Psoas muscle (tissue), 8 donors: ENCODE data around the gene MYO7A. TPM values are rescaled to one million over a fixed set of nuclear protein-coding genes. Genes with fewer than 3 reads are reported as not detected.

Experiments used
- ATAC-seq, 4 donors: fragments of 200-7000 bp; cut with Tn5 transposase; one replicate each; pipeline ENCODE4 v1.9.1; 2020; ENCODE audit warnings: moderate library complexity in 3 of 4, mild to moderate bottlenecking in 2 of 4
- DNase-seq, 2 donors: peaks; one replicate each; pipeline ENCODE4 v3.0.0-alpha.2; 2020
- H3K27ac ChIP-seq: fragments of 200-600 bp; one replicate; pipeline ENCODE4 v1.8.0; 2022
- H3K27me3 ChIP-seq, 3 donors: fragments of 200-600 bp in 1 of 3; one replicate each; pipeline versions ENCODE4 v1.6.1 to v1.8.0; 2013 to 2022; ENCODE audit warnings: low read length in 2 of 3, mild to moderate bottlenecking in 2 of 3, moderate library complexity in 1 of 3; ENCODE audit not compliant: insufficient read depth in 3 of 3
- H3K36me3 ChIP-seq, 2 donors: fragments of 200-600 bp in 1 of 2; one replicate each; pipeline versions ENCODE4 v1.6.1 to v1.8.0; 2013 to 2022; ENCODE audit warnings: low read depth in 1 of 2, mild to moderate bottlenecking in 1 of 2, moderate library complexity in 1 of 2; ENCODE audit not compliant: insufficient read depth in 1 of 2
- H3K4me1 ChIP-seq: fragments of 200-600 bp; one replicate; pipeline ENCODE4 v1.8.0; 2022
- H3K4me3 ChIP-seq: fragments of 200-600 bp; one replicate; pipeline ENCODE4 v1.8.0; 2022; ENCODE audit warnings: mild to moderate bottlenecking
- H3K9me3 ChIP-seq: fragments of 200-600 bp; one replicate; pipeline ENCODE4 v1.8.0; 2022
- CTCF ChIP-seq: fragments of 200-600 bp; IDR thresholded peaks from one replicate; pipeline ENCODE4 v1.8.0; 2022; ENCODE audit warnings: antibody characterized with exemption
- WGBS, 3 donors: extraction: QIAGEN DNeasy Blood & Tissue Kit; methylation state at CpG; one replicate each; pipeline versions ENCODE4 v1.1.6 to v1.1.7; 2013; 5-methylcytosine and 5-hydroxymethylcytosine counted together
- intact Hi-C, 2 donors: fragments of 100-400 bp; cut with DNase I; formaldehyde crosslinking; loops; one replicate each; pipeline versions ENCODE4 v1.11.0 to v1.14.2; 2022
- polyA plus RNA-seq, 3 donors: library from polyadenylated mRNA; stranded (reverse); fragments of 200-250 nt; gene quantifications; one replicate each; pipeline ENCODE4 v1.2.3, GENCODE V29; 2013
- total RNA-seq, 4 donors: library from RNA; stranded (reverse); fragmentation: NEBNext Ultra II Directional in 2 of 4; extraction: Animal tissue kit (Norgen Biotek cat#: 25700) in 2 of 4; gene quantifications; one replicate each; pipeline versions ENCODE4 v1.2.1 to v1.2.4, GENCODE V29; 2021 to 2023
- donor health status: healthy with polysubstance abuse.
- donor health status: DM: no; HTN: no; CAD: no; lungs with moderate emphysema.
- donor health status: Bipolar disorder and iron deficiency.
- donor health status: healthy.
- donor health status: DM: yes; HTN: yes; CAD: no.
- donor health status: DM: no; HTN: no; CAD: no.
- donor health status: DM: no; HTN: no; CAD: no.
- donor health status: DM: yes; HTN: yes; CAD: no.

The MYO7A gene
- total and polyA plus RNA-seq, 7 donors: 0.62 to 3.0 (median 2.3) TPM

- WGBS, 3 donors: 81 to 87% (median 85%) methylated on average over 10 of the region's 10 CpGs
- no peak for ATAC-seq
- H3K4me3 ChIP-seq: no peak overlapping the region
- DNase-seq: no peak
- no peaks in the 10 kb centered on the region for H3K36me3 ChIP-seq
- TF ChIP-seq CTCF: no peak
- intact Hi-C loops: loop anchor here in 1 of 2 donors (1.0 kb wide), 1 partner anchor 22 kb away; no protein-coding TSS in a partner anchor
- H3K27ac ChIP-seq: no peak overlapping the region
- peaks cover 6% of the 10 kb centered on the region for H3K4me1 ChIP-seq
- no peaks in the 10 kb centered on the region for H3K27me3 ChIP-seq
- H3K9me3 ChIP-seq: no peaks in the 10 kb centered on the region
Measured at GRCh38 chr11:77150836-77151235, 22.8 kb downstream of the MYO7A start.

- peaks cover 6% of the 10 kb centered on the region for H3K4me1 ChIP-seq
- no peaks in the 10 kb centered on the region for H3K36me3 ChIP-seq
- no peak for TF ChIP-seq CTCF
- ATAC-seq: no peak
- no peaks in the 10 kb centered on the region for H3K9me3 ChIP-seq
- 70 to 81% (median 81%) methylated on average over 10 of the region's 11 CpGs for WGBS, 3 donors
- peak in 1 of 2 donors; percentile 51 for DNase-seq
- no peak overlapping the region for H3K27ac ChIP-seq
- intact Hi-C loops: no loop called here
- no peak overlapping the region for H3K4me3 ChIP-seq
- no peaks in the 10 kb centered on the region for H3K27me3 ChIP-seq
Measured at GRCh38 chr11:77151804-77152509, 23.9 kb downstream of the MYO7A start.

GRCh38 chr11:77152846-77153245, 24.8 kb downstream of the MYO7A start:
- intact Hi-C loops: no loop called here
- Histone ChIP-seq H3K4me3 (no peak overlapping the region), H3K36me3 (no peaks in the 10 kb centered on the region), H3K27me3 (no peaks in the 10 kb centered on the region), H3K4me1 (peaks cover 6% of the 10 kb centered on the region), H3K9me3 (no peaks in the 10 kb centered on the region), H3K27ac (no peak overlapping the region)
- TF ChIP-seq CTCF: no peak
- DNase-seq (peak in 1 of 2 donors; percentile 35), ATAC-seq (no peak)
- WGBS, 3 donors: 70 to 73% (median 70%) methylated on average over 6 of the region's 6 CpGs

- no peaks in the 10 kb centered on the region for H3K9me3 ChIP-seq
- ATAC-seq (no peak), DNase-seq (no peak)
- 66 to 74% (median 72%) methylated on average over 20 of the region's 20 CpGs for WGBS, 3 donors
- no peaks in the 10 kb centered on the region for H3K27me3 ChIP-seq
- no peak overlapping the region for H3K27ac ChIP-seq
- peaks cover 6% of the 10 kb centered on the region for H3K4me1 ChIP-seq
- intact Hi-C loops: no loop called here
- H3K36me3 ChIP-seq: no peaks in the 10 kb centered on the region
- no peak overlapping the region for H3K4me3 ChIP-seq
- TF ChIP-seq CTCF: no peak
Measured at GRCh38 chr11:77153276-77154185, 25.5 kb downstream of the MYO7A start.
